ENCODE results near the gene CNTROB.
A peak's percentile ranks its signal among the peaks of the same experiment; 100 is the strongest.

Gene CNTROB

GRCh38 chr17:7988750-7989178, 56.8 kb downstream of the CNTROB start:
- DNase-seq, result peak; percentile 57

DNA sequence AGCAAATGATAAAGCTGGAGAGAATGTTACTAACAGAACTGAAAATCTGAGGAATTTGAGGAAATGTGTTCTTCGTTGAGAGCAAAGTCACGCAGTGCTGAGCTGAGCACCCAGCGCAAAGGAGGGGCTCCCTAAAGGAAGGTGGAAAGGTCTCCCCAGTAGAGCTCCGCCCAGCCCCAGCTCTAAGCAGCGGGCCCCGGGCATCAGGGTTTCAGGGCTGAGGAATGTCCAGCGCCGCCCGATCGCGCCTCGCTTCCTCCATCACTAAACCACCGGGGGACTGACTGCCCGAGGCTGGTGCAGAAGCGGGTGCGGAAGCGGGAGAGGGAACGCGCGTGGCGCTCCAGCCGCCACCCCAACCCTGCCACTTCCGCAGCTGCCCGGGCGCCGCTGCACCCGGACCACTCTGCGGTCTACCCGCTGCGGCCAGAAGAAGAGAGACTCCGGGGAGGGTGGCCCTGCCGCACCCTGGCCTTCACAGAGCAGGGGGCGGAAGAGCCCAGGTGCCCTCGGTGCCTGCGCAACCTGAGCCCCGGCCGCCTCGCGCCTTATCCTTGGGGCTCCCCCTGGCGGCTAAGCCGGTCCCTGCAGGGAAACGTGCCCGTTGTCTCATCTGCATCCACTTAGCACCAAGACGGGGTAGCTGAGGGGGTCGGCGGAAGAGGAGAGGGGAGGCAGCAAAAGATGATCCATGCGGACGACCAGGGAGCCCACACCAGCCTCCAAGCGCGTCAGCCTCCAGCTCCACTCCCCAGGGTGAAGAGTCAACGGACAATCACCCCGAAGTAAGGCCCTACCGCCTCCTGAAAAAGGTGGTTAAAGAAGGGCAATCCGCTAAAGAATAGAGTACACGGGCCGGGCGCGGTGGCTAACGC, 58.0 kb downstream of the CNTROB start:
- DNase-seq, result peak; percentile 95

DNA sequence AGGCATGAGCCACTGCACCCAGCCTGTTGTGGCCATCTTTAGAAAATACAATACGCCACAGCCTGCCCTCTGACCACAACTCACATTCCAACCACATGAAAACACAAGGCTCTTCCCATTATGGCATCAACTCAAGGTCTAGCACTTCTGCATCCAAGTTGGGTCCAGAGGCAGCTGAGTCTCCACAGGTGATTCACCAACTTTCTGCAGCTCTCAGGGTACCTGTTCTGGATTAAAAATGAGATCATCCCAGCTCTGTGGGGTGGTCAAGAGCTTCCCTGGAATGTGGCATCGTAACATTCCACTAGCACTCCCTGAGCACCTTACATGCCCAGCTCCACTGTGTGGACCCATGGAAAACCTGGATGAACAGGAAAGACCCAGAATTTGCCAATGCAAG, 60.5 kb downstream of the CNTROB start:
- peak; percentile 89 for DNase-seq

GRCh38 chr17:7992924-7993323, 60.9 kb downstream of the CNTROB start:
- DNase-seq, result no peak

DNA sequence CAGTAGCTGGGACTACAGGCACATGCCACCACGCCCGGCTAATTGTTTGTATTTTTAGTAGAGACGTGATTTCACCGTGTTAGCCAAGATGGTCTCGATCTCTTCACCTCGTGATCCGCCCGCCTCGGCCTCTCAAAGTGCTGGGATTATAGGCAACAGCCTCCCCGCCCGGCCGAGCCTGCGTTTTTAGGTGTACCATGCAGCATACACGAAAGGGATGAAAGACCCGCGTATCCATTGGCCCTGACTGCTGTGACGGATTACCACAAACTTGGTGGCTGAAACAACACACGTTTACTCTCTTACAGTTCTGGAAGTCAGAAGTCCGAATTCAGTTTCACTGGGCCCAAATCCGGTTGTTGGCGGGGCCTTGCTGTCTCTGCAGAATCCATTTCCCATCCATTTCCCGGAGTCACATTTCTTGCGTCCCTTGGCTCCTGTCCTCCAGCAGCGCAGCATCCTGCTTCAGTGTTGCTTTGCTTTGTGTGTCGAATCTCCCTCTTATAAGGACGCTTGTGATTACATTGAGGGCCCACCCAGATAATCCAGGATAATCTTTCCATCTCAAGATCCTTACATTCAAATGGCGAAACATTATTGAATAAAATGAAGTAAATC, 62.1 kb downstream of the CNTROB start:
- no peak for DNase-seq

DNA sequence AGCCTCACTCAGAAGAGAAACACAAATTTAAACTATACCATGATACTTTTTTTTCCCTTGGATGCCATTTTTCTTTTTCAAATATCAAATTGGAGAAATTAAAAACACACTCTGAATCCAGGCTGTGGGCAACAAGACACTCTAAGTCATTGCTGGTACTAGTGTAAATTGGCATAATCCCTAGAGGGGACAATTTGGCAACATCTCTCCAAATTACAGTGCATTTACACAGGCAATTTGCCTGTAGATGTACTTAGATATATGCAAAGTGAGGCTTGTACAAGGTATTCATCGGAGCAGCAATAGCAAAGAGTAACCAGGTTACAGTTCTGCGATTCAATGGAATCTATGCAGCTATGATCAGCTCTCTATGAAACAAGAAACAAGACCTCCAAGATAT, 63.7 kb downstream of the CNTROB start:
- no peak for DNase-seq

- peak; percentile 78 for DNase-seq
Observed at GRCh38 chr17:7997186-7997585, 65.2 kb downstream of the CNTROB start.

Measured in islet precursor cell (in vitro differentiated cells).